Panc1 (cell line): ENCODE data around the gene CLRN3. TPM values are rescaled to one million over a fixed set of nuclear protein-coding genes. Genes with fewer than 3 reads are reported as not detected.

ENCODE experiments used
- ATAC-seq: fragments of 200-7000 bp; cut with Tn5 transposase; 2 replicates; pipeline ENCODE4 v1.9.1; 2020; ENCODE audit warnings: mild to moderate bottlenecking, moderate library complexity
- BruUV-seq: library from RNA; stranded (reverse); fragments of 400-500 nt; replicated peaks from 2 replicates; lab custom pipeline; 2021; lab: Mats Ljungman, UMichigan
- CTCF ChIA-PET: fragments of 300-600 bp; sonication (Branson Sonifier 250); formaldehyde crosslinking; loops from one replicate; lab custom pipeline; 2022; ENCODE audit warnings: antibody characterized with exemption; lab: Charles Lee
- POLR2A ChIA-PET: fragments of 300-600 bp; sonication (Branson Sonifier 250); formaldehyde crosslinking; loops from one replicate; lab custom pipeline; 2022; ENCODE audit warnings: antibody characterized with exemption; lab: Charles Lee
- DNase-seq: peaks from one replicate; pipeline ENCODE4 v3.0.0-alpha.2; 2010; ENCODE audit warnings: low read depth, low spot score
- H3K27ac ChIP-seq: 2 replicates; pipeline ENCODE4 v1.5.1; 2011; ENCODE audit warnings: mild to moderate bottlenecking, low read length, inconsistent platforms
- H3K27me3 ChIP-seq: fragments of 200-500 bp; sonication (Bioruptor generic); 2 replicates; pipeline ENCODE4 v1.6.0; 2014; ENCODE audit warnings: low read length, inconsistent platforms; ENCODE audit not compliant: control insufficient read depth, insufficient read depth
- H3K36me3 ChIP-seq: fragments of 200-500 bp; sonication (Bioruptor generic); 2 replicates; pipeline ENCODE4 v1.5.1; 2014; ENCODE audit warnings: inconsistent platforms, mild to moderate bottlenecking, low read length, moderate library complexity; ENCODE audit not compliant: control insufficient read depth, insufficient read depth
- H3K4me1 ChIP-seq: 2 replicates; pipeline ENCODE4 v1.5.1; 2011; ENCODE audit warnings: inconsistent platforms, mild to moderate bottlenecking, low read length, moderate library complexity; ENCODE audit not compliant: control insufficient read depth, insufficient read depth
- H3K4me3 ChIP-seq, 2 experiments: 2 replicates each; pipeline ENCODE4 v1.5.1; 2011 to 2012; ENCODE audit warnings: low read depth in 2 of 2, low read length in 2 of 2, mild to moderate bottlenecking in 2 of 2, inconsistent platforms in 1 of 2, moderate library complexity in 1 of 2
- H3K9me3 ChIP-seq: fragments of 200-500 bp; sonication (Bioruptor generic); 2 replicates; pipeline ENCODE4 v1.5.1; 2014; ENCODE audit warnings: low read depth, mild to moderate bottlenecking, inconsistent platforms, low read length, moderate library complexity; ENCODE audit not compliant: control insufficient read depth, insufficient read depth
- POLR2AphosphoS5 ChIP-seq: IDR thresholded peaks from 2 replicates; pipeline ENCODE4 v1.6.1; 2012; ENCODE audit warnings: mild to moderate bottlenecking, low read depth, low read length, moderate library complexity
- SIN3A ChIP-seq: IDR thresholded peaks from 2 replicates; pipeline ENCODE4 v1.6.1; 2012; ENCODE audit warnings: low read depth, mild to moderate bottlenecking, low read length, moderate library complexity, borderline replicate concordance; ENCODE audit not compliant: insufficient read depth
- TCF7L2 ChIP-seq: IDR thresholded peaks from 2 replicates; pipeline ENCODE4 v1.6.1; 2011; ENCODE audit warnings: mild to moderate bottlenecking, low read depth, low read length, inconsistent platforms
- in situ Hi-C: cut with HindIII; loops from 2 replicates; pipeline ENCODE4 v1.10.0; 2016; ENCODE audit warnings: low sequenced_read_pairs, low pct_unique_long_range_greater_than_20kb
- intact Hi-C: fragments of 100-400 bp; cut with micrococcal nuclease; formaldehyde crosslinking; loops from one replicate; pipeline ENCODE4 v1.10.0; 2022; ENCODE audit not compliant: unreplicated experiment
- total RNA-seq: library from RNA; stranded (reverse); gene quantifications from one replicate; pipeline ENCODE4 v1.2.1, GENCODE V29; 2021; ENCODE audit not compliant: unreplicated experiment
- TF ChIP-seq, protein P1 (sequence below), 2 experiments: IDR thresholded peaks; 2 replicates each; pipeline ENCODE4 v1.6.1; 2011 to 2012; ENCODE audit warnings: low read depth in 2 of 2, control low read depth in 1 of 2, low read length in 1 of 2, mild to moderate bottlenecking in 1 of 2, moderate library complexity in 1 of 2; ENCODE audit not compliant: insufficient read depth in 1 of 2
- TF ChIP-seq, protein P2 (sequence below): fragments of 450-650 bp; IDR thresholded peaks from 2 replicates; pipeline ENCODE4 v1.5.1; 2017; ENCODE audit warnings: mild to moderate bottlenecking

CLRN3 gene
- total RNA-seq, 1 experiment from 2014 or later: not detected

DNA sequence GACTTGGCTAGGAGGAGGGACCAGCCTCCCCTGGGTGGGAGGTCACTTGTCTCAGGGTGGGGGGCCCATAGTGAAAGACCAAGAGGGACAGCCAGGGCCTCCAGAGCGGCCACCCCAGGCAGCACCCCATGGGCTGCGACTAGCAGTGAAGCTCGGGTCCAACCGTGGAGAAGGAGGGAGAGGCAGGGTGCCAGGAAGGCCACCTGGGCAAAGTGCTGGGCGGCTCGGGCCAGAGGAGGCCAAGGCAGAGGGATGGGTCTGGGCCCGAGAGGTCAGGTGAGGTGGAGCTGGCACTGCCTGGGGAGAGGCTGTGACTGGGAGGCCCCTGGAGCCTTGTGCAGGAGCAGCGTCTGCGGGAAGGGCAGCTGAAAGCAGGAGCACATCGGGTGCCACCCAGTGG is 41.8 kb downstream of the CLRN3 start:
- in situ Hi-C loops: no loop called here
- ChIA-PET CTCF (interaction anchor here (1.3 kb wide), 1 partner anchor 135 kb away, joined by 3 read pairs; no protein-coding TSS in a partner anchor), POLR2A (no interaction called here)
- no TSS peak for BruUV-seq
- no peak overlapping the region for H3K27ac ChIP-seq
- ATAC-seq (no peak), DNase-seq (no peak)
- H3K36me3 ChIP-seq: no peaks in the 10 kb centered on the region
- intact Hi-C loops: loop anchor here (10.0 kb wide), 1 partner anchor 366 kb away; no protein-coding TSS in a partner anchor
- no peak overlapping the region for H3K4me3 ChIP-seq
- 0 out of 2 replicates have a peak, but pooled peaks cover 2% of the 10 kb centered on the region for H3K4me1 ChIP-seq
- H3K9me3 ChIP-seq: no peaks in the 10 kb centered on the region
- no peak for TF ChIP-seq POLR2AphosphoS5
- no peak for TF ChIP-seq TCF7L2
- no peak for TF ChIP-seq SIN3A
- TF ChIP-seq, protein P1, sequence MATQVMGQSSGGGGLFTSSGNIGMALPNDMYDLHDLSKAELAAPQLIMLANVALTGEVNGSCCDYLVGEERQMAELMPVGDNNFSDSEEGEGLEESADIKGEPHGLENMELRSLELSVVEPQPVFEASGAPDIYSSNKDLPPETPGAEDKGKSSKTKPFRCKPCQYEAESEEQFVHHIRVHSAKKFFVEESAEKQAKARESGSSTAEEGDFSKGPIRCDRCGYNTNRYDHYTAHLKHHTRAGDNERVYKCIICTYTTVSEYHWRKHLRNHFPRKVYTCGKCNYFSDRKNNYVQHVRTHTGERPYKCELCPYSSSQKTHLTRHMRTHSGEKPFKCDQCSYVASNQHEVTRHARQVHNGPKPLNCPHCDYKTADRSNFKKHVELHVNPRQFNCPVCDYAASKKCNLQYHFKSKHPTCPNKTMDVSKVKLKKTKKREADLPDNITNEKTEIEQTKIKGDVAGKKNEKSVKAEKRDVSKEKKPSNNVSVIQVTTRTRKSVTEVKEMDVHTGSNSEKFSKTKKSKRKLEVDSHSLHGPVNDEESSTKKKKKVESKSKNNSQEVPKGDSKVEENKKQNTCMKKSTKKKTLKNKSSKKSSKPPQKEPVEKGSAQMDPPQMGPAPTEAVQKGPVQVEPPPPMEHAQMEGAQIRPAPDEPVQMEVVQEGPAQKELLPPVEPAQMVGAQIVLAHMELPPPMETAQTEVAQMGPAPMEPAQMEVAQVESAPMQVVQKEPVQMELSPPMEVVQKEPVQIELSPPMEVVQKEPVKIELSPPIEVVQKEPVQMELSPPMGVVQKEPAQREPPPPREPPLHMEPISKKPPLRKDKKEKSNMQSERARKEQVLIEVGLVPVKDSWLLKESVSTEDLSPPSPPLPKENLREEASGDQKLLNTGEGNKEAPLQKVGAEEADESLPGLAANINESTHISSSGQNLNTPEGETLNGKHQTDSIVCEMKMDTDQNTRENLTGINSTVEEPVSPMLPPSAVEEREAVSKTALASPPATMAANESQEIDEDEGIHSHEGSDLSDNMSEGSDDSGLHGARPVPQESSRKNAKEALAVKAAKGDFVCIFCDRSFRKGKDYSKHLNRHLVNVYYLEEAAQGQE (IDR thresholded peaks at IDR 0.05; ENCODE audit: insufficient read depth in 1 of 2, low read depth in 2 of 2, low read length in 1 of 2): no peak
- TF ChIP-seq, protein P2, sequence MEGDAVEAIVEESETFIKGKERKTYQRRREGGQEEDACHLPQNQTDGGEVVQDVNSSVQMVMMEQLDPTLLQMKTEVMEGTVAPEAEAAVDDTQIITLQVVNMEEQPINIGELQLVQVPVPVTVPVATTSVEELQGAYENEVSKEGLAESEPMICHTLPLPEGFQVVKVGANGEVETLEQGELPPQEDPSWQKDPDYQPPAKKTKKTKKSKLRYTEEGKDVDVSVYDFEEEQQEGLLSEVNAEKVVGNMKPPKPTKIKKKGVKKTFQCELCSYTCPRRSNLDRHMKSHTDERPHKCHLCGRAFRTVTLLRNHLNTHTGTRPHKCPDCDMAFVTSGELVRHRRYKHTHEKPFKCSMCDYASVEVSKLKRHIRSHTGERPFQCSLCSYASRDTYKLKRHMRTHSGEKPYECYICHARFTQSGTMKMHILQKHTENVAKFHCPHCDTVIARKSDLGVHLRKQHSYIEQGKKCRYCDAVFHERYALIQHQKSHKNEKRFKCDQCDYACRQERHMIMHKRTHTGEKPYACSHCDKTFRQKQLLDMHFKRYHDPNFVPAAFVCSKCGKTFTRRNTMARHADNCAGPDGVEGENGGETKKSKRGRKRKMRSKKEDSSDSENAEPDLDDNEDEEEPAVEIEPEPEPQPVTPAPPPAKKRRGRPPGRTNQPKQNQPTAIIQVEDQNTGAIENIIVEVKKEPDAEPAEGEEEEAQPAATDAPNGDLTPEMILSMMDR: no peak
- H3K27me3 ChIP-seq: peaks cover 15% of the 10 kb centered on the region

DNA sequence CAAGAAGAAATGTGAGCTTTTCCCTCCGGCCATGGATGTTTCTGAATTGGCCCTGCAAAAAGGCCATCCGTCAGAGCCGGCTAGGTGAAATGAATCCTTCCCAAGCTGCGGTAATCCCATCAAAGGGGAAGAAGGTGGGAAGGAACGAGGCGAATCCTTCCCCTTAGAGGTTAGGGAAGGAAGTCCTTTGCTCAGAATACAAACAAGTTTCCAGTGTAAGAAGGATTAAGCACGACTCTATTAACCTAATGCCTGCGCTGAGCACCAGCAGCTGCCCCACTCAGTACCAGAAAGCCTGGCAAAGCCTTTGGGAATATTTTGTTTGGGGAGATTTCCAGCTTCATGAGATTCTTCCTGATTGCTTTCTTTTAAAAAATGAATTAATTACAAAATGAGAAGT is 42.8 kb downstream of the CLRN3 start:
- no peaks in the 10 kb centered on the region for H3K9me3 ChIP-seq
- no peak overlapping the region for H3K27ac ChIP-seq
- peaks cover 15% of the 10 kb centered on the region for H3K27me3 ChIP-seq
- DNase-seq (no peak), ATAC-seq (no peak)
- TF ChIP-seq, protein P2: no peak
- TF ChIP-seq POLR2AphosphoS5 (no peak), TCF7L2 (no peak), SIN3A (no peak)
- TF ChIP-seq, protein P1 (IDR thresholded peaks at IDR 0.05; ENCODE audit: insufficient read depth in 1 of 2, low read depth in 2 of 2, low read length in 1 of 2): no peak
- no peaks in the 10 kb centered on the region for H3K36me3 ChIP-seq
- no peak overlapping the region for H3K4me3 ChIP-seq
- in situ Hi-C loops: no loop called here
- 0 out of 2 replicates have a peak, but pooled peaks cover 2% of the 10 kb centered on the region for H3K4me1 ChIP-seq
- no TSS peak for BruUV-seq
- intact Hi-C loops: loop anchor here (10.0 kb wide), 1 partner anchor 365 kb away; no protein-coding TSS in a partner anchor
- POLR2A ChIA-PET: interaction anchor here (0.5 kb wide), 1 partner anchor 163 kb away, joined by 3 read pairs; no protein-coding TSS in a partner anchor
- CTCF ChIA-PET: interaction anchor here (0.6 kb wide), 1 partner anchor 1211 kb away, joined by 7 read pairs; no protein-coding TSS in a partner anchor
